22Rv1 (cell line): ENCODE data around the gene EDC4.

Source experiments
- H3K27ac ChIP-seq: fragments of 450-650 bp; 2 replicates; pipeline ENCODE4 v1.5.1; 2017
- CTCF ChIP-seq: fragments of 450-650 bp; IDR thresholded peaks from 2 replicates; pipeline ENCODE4 v1.5.1; 2017; ENCODE audit warnings: mild to moderate bottlenecking
- ZFX ChIP-seq: fragments of 450-650 bp; IDR thresholded peaks from 2 replicates; pipeline ENCODE4 v1.6.1; 2017; ENCODE audit warnings: antibody characterized with exemption, borderline replicate concordance

Gene EDC4

GRCh38 chr16:67885545-67885944 lies 12.7 kb downstream of the EDC4 start:
- no peak overlapping the region for H3K27ac ChIP-seq
- no peak for TF ChIP-seq ZFX
- no peak for TF ChIP-seq CTCF

GRCh38 chr16:67885976-67886375 lies 13.1 kb downstream of the EDC4 start:
- TF ChIP-seq ZFX (no peak), CTCF (no peak)
- H3K27ac ChIP-seq: no peak overlapping the region

GRCh38 chr16:67886387-67886786 lies 13.5 kb downstream of the EDC4 start:
- TF ChIP-seq CTCF (no peak), ZFX (no peak)
- H3K27ac ChIP-seq: no peak overlapping the region

- TF ChIP-seq CTCF (no peak), ZFX (no peak)
Observed at GRCh38 chr16:67888331-67888730, 15.5 kb downstream of the EDC4 start.

GRCh38 chr16:67892375-67892774 lies 19.5 kb downstream of the EDC4 start:
- peak overlapping the region; percentile 78 for H3K27ac ChIP-seq
- TF ChIP-seq ZFX: no peak
- no peak for TF ChIP-seq CTCF

More at GRCh38 chr16:67888331-67888730, 15.5 kb downstream of the EDC4 start:
- no peak overlapping the region for H3K27ac ChIP-seq

GRCh38 chr16:67892899-67893742 lies 20.3 kb downstream of the EDC4 start, which contains the start of gene PSKH1:
TSS of gene PSKH1 (plus strand) at chr16:67893254. CDS start at chr16:67908750, 15,496 bp downstream.
- TF ChIP-seq CTCF (no peak), ZFX (no peak)
- H3K27ac ChIP-seq: peak within 1 kb of the TSS; percentile 78

GRCh38 chr16:67893743-67894399 lies 21.0 kb downstream of the EDC4 start:
- peak overlapping the region; percentile 78 for H3K27ac ChIP-seq

More at GRCh38 chr16:67893743-67894399, 21.0 kb downstream of the EDC4 start:
- TF ChIP-seq ZFX: no peak
- TF ChIP-seq CTCF: no peak
